Fibroblast of lung (primary cell): ENCODE data around the gene MRPS6. TPM values are rescaled to one million over a fixed set of nuclear protein-coding genes. Genes with fewer than 3 reads are reported as not detected.

Experiments
- DNase-seq, 2 donors: peaks; one replicate each; pipeline versions ENCODE4 v3.0.0 to v3.0.0-alpha.2; 2010; ENCODE audit warnings: low read depth in 2 of 2
- H2AFZ ChIP-seq: 2 replicates; pipeline ENCODE4 v1.5.1; 2012; ENCODE audit warnings: low read length, control low read depth, inconsistent platforms
- H3K27ac ChIP-seq: 2 replicates; pipeline ENCODE4 v1.5.1; 2011; ENCODE audit warnings: low read length, control low read depth; ENCODE audit not compliant: insufficient read depth
- H3K27me3 ChIP-seq: 2 replicates; pipeline ENCODE4 v1.5.1; 2011; ENCODE audit warnings: mild to moderate bottlenecking, low read length; ENCODE audit not compliant: control insufficient read depth, insufficient read depth
- H3K36me3 ChIP-seq: 2 replicates; pipeline ENCODE4 v1.5.1; 2011; ENCODE audit warnings: low read length; ENCODE audit not compliant: control insufficient read depth, insufficient read depth
- H3K4me1 ChIP-seq: 2 replicates; pipeline ENCODE4 v1.5.1; 2011; ENCODE audit warnings: low read length; ENCODE audit not compliant: control insufficient read depth, insufficient read depth; ENCODE audit errors: extremely low read depth
- H3K4me2 ChIP-seq: 2 replicates; pipeline ENCODE4 v1.5.1; 2011; ENCODE audit warnings: low read length, control low read depth; ENCODE audit not compliant: insufficient read depth; ENCODE audit errors: extremely low read depth
- H3K4me3 ChIP-seq, 4 experiments: fragments of 200-600 bp in 1 of 4; sonication (generic) in 1 of 4; replicated peaks in 1 of 4; 2 replicates each; pipeline ENCODE4 v1.5.1; 2011 to 2016; ENCODE audit warnings: low read length in 4 of 4, low read depth in 3 of 4, mild to moderate bottlenecking in 3 of 4, control low read depth in 2 of 4, inconsistent platforms in 1 of 4, mixed read lengths in 1 of 4; ENCODE audit not compliant: insufficient read depth in 1 of 4; ENCODE audit errors: control extremely low read depth in 1 of 4
- H3K79me2 ChIP-seq: 2 replicates; pipeline ENCODE4 v1.5.1; 2012; ENCODE audit warnings: mild to moderate bottlenecking, low read length, inconsistent platforms; ENCODE audit not compliant: control insufficient read depth, insufficient read depth
- H3K9ac ChIP-seq: 2 replicates; pipeline ENCODE4 v1.5.1; 2011; ENCODE audit warnings: mild to moderate bottlenecking, low read length, control low read depth; ENCODE audit not compliant: insufficient read depth
- H3K9me3 ChIP-seq: 2 replicates; pipeline ENCODE4 v1.5.1; 2012; ENCODE audit warnings: low read depth, low read length; ENCODE audit not compliant: control insufficient read depth, insufficient read depth
- H4K20me1 ChIP-seq: 2 replicates; pipeline ENCODE4 v1.5.1; 2011; ENCODE audit warnings: low read length; ENCODE audit not compliant: control insufficient read depth, insufficient read depth; ENCODE audit errors: extremely low read depth
- CTCF ChIP-seq, 2 donors: IDR thresholded peaks in 1 of 2; conservative IDR thresholded peaks in 1 of 2; 1 replicate in 1 of 2; 2 replicates in 1 of 2; pipeline ENCODE4 v1.5.1; 2011 to 2012; ENCODE audit warnings: low read length in 2 of 2, control low read depth in 1 of 2, inconsistent platforms in 1 of 2, low read depth in 1 of 2, mild to moderate bottlenecking in 1 of 2
- EZH2 ChIP-seq: IDR thresholded peaks from 2 replicates; pipeline ENCODE4 v1.5.1; 2012; ENCODE audit warnings: low read length, control low read depth, mild to moderate bottlenecking; ENCODE audit errors: missing control alignments
- polyA plus RNA-seq, 2 donors: library from polyadenylated mRNA; depleted of rRNA in 1 of 2; stranded (reverse) in 1 of 2; unstranded in 1 of 2; fragments of >200 nt; gene quantifications; 2 replicates each; pipeline ENCODE4 v1.2.1, GENCODE V29; 2011 to 2012; ENCODE audit warnings: missing spikeins in 1 of 2
- total RNA-seq: library from RNA; depleted of rRNA; stranded (reverse); fragments of >200 nt; gene quantifications from 2 replicates; pipeline ENCODE4 v1.2.1, GENCODE V29; 2014

The MRPS6 gene
- total and polyA plus RNA-seq, 2 donors (not counting 1 experiment from before 2014, with no cell fraction given), result 20.0 to 45.6 TPM

GRCh38 chr21:34083357-34083756 lies 10.0 kb downstream of the MRPS6 start:
- Histone ChIP-seq H3K27ac (no peak overlapping the region), H3K36me3 (no peaks in the 10 kb centered on the region), H4K20me1 (no peaks in the 10 kb centered on the region), H3K4me1 (no peaks in the 10 kb centered on the region), H3K9me3 (no peaks in the 10 kb centered on the region), H2AFZ (no peak overlapping the region), H3K4me2 (no peak overlapping the region), H3K27me3 (no peaks in the 10 kb centered on the region), H3K9ac (no peak overlapping the region), H3K4me3 (no peak overlapping the region), H3K79me2 (peaks cover 67% of the 10 kb centered on the region)
- DNase-seq, result no peak
- no peak for TF ChIP-seq EZH2
- TF ChIP-seq CTCF (conservative IDR thresholded peaks at IDR 0.05 in 1 of 2, IDR thresholded peaks at IDR 0.05 in 1 of 2; ENCODE audit: low read depth in 1 of 2, low read length in 2 of 2), result no peak

DNA sequence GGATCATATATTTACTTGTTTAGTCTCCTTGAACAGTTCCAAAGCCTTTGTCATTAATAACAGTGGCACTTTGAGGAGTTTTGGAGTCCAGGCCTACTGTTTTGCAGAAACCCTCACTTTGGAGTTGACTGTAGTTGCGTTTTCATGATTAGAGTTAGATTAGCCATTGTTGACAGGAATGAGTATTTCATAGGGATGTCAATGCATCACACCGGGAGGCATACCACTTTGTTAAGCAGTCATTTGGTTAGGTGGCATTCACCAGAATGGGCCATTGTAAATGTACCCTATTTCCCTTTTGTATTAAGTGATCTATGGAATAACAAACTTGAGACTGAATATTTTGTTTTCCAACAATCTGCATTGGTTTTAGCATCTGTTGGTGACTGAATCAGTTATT lies 11.8 kb downstream of the MRPS6 start:
- H3K27ac ChIP-seq, result no peak overlapping the region
- no peaks in the 10 kb centered on the region for H3K27me3 ChIP-seq
- no peaks in the 10 kb centered on the region for H3K36me3 ChIP-seq
- no peaks in the 10 kb centered on the region for H3K4me1 ChIP-seq
- H3K79me2 ChIP-seq, result peaks cover 78% of the 10 kb centered on the region
- DNase-seq, result no peak
- H3K4me2 ChIP-seq, result no peak overlapping the region
- H3K9me3 ChIP-seq, result no peaks in the 10 kb centered on the region
- no peaks in the 10 kb centered on the region for H4K20me1 ChIP-seq
- no peak overlapping the region for H3K4me3 ChIP-seq
- no peak overlapping the region for H2AFZ ChIP-seq
- TF ChIP-seq EZH2, result no peak
- no peak for TF ChIP-seq CTCF (conservative IDR thresholded peaks at IDR 0.05 in 1 of 2, IDR thresholded peaks at IDR 0.05 in 1 of 2; ENCODE audit: low read depth in 1 of 2, low read length in 2 of 2)
- no peak overlapping the region for H3K9ac ChIP-seq

GRCh38 chr21:34086887-34087306 lies 13.5 kb downstream of the MRPS6 start:
- no peak for DNase-seq
- peaks cover 74% of the 10 kb centered on the region for H3K79me2 ChIP-seq
- H4K20me1 ChIP-seq, result no peaks in the 10 kb centered on the region
- no peak overlapping the region for H3K9ac ChIP-seq
- no peaks in the 10 kb centered on the region for H3K36me3 ChIP-seq
- H3K4me1 ChIP-seq, result no peaks in the 10 kb centered on the region
- H3K27me3 ChIP-seq, result no peaks in the 10 kb centered on the region
- H2AFZ ChIP-seq, result no peak overlapping the region
- H3K4me3 ChIP-seq, result no peak overlapping the region
- no peak overlapping the region for H3K27ac ChIP-seq
- no peak overlapping the region for H3K4me2 ChIP-seq
- H3K9me3 ChIP-seq, result no peaks in the 10 kb centered on the region
- TF ChIP-seq EZH2, result no peak
- TF ChIP-seq CTCF (conservative IDR thresholded peaks at IDR 0.05 in 1 of 2, IDR thresholded peaks at IDR 0.05 in 1 of 2; ENCODE audit: low read depth in 1 of 2, low read length in 2 of 2), result no peak
